Measurements from ENCODE around the gene CLN6. TPM values are rescaled to one million over a fixed set of nuclear protein-coding genes. Genes with fewer than 3 reads are reported as not detected.
"Not testable (repeated sequence)": the region's sequence is repeated elsewhere in the genome, so short reads cannot be mapped to it uniquely, and the experiment has no call there.

Gene CLN6
- total RNA-seq, 5 donors from 2014 or later (not counting 1 experiment from before 2014, with no cell fraction given), result 15.4 to 24.0 (median 17.9) TPM

DNA sequence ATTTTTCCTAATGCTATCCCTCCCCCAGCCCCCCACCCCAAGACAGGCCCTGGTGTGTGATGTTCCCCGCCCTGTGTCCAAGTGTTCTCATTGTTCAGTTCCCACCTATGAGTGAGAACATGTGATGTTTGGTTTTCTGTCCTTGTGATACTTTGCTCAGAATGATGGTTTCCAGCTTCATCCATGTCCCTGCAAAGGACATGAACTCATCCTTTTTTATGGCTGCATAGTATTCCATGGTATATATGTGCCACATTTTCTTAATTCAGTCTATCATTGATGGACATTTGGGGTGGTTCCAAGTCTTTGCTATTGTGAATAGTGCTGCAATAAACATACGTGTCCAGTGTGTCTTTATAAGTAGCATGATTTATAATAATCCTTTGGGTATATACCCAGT is 57.5 kb downstream of the CLN6 start:
- H3K27ac Mint-ChIP-seq; DNase-seq; H3K9me3 ChIP-seq; ATAC-seq (replicated peaks in 1 of 4); POLR2A ChIA-PET; H3K4me3 Mint-ChIP-seq; H3K9me3 Mint-ChIP-seq; H3K27me3 Mint-ChIP-seq; H3K4me3 ChIP-seq (ENCODE audit: control insufficient read depth in 1 of 2, extremely low read depth in 1 of 2, low read length in 1 of 2); H3K27me3 ChIP-seq (replicated peaks in 1 of 2; ENCODE audit: control insufficient read depth in 2 of 2, extremely low read depth in 1 of 2, insufficient read depth in 2 of 2, low read length in 1 of 2); H3K4me1 Mint-ChIP-seq; H3K4me1 ChIP-seq (ENCODE audit: control insufficient read depth in 1 of 2, extremely low read depth in 1 of 2, insufficient read depth in 2 of 2, low read length in 2 of 2); CTCF ChIA-PET; H3K27ac ChIP-seq (ENCODE audit: low read length): not testable (repeated sequence)
- 50% methylated on average over 1 of the region's 2 CpGs for WGBS (ENCODE audit: insufficient coverage)
- H3K36me3 ChIP-seq (ENCODE audit: control insufficient read depth in 2 of 2, extremely low read depth in 1 of 2, insufficient read depth in 1 of 2, low read length in 1 of 2), result peaks cover 0 to 37% of the 10 kb centered on the region in 2 donors
- H3K36me3 Mint-ChIP-seq, result peaks cover 39% of the 10 kb centered on the region

DNA sequence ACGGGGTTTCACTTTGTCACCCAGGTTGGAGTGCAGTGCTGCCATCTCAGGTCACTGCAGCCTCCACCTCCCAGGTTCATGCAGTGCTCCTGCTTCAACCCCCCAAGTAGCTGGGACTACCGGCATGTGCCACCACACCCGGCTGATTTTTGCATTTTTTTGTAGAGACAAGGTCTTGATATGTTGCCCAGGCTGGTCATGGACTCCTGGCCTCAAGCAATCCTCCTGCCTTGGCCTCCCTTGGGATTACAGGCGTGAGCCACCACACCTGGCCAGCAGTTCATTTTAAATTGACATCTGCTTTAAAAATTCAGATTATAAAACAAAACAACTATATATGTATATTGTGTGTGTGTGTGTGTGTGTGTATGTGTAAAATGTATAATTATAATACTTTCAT is 62.7 kb downstream of the CLN6 start:
- Histone ChIP-seq H3K36me3 (ENCODE audit: control insufficient read depth in 2 of 2, extremely low read depth in 1 of 2, insufficient read depth in 1 of 2, low read length in 1 of 2) (peaks cover 5 to 32% of the 10 kb centered on the region in 2 donors), H3K9me3 (no peaks in the 10 kb centered on the region), H3K27ac (ENCODE audit: low read length) (no peak overlapping the region), H3K27me3 (replicated peaks in 1 of 2; ENCODE audit: control insufficient read depth in 2 of 2, extremely low read depth in 1 of 2, insufficient read depth in 2 of 2, low read length in 1 of 2) (no peaks in the 10 kb centered on the region), H3K4me1 (ENCODE audit: control insufficient read depth in 1 of 2, extremely low read depth in 1 of 2, insufficient read depth in 2 of 2, low read length in 2 of 2) (no peaks in the 10 kb centered on the region), H3K4me3 (ENCODE audit: control insufficient read depth in 1 of 2, extremely low read depth in 1 of 2, low read length in 1 of 2) (no peak overlapping the region)
- Mint-ChIP-seq H3K9me3 (peaks cover 0 to 4% (median 3%) of the 10 kb centered on the region in 3 donors), H3K36me3 (peaks cover 30% of the 10 kb centered on the region), H3K4me3 (no peak overlapping the region), H3K27me3 (no peaks in the 10 kb centered on the region), H3K27ac (no peak overlapping the region), H3K4me1 (peaks cover 0 to 6% (median 4%) of the 10 kb centered on the region in 3 donors)
- ATAC-seq (replicated peaks in 1 of 4) (no peak), DNase-seq (no peak)
- 89% methylated on average over 3 of the region's 4 CpGs for WGBS (ENCODE audit: insufficient coverage)
- ChIA-PET POLR2A (no interaction called here), CTCF (no interaction called here)

GRCh38 chr15:68163191-68163590 is 66.3 kb downstream of the CLN6 start:
- Mint-ChIP-seq H3K36me3 (peaks cover 34% of the 10 kb centered on the region), H3K4me3 (no peak overlapping the region), H3K27ac (no peak overlapping the region), H3K4me1 (peaks cover 2 to 6% (median 4%) of the 10 kb centered on the region in 3 donors), H3K27me3 (no peaks in the 10 kb centered on the region), H3K9me3 (no peaks in the 10 kb centered on the region)
- H3K36me3 ChIP-seq (ENCODE audit: control insufficient read depth in 2 of 2, extremely low read depth in 1 of 2, insufficient read depth in 1 of 2, low read length in 1 of 2), result peaks cover 5 to 44% of the 10 kb centered on the region in 2 donors
- no peak for DNase-seq
- POLR2A ChIA-PET, result no interaction called here
- ATAC-seq (replicated peaks in 1 of 4), result no peak
- CTCF ChIA-PET, result interaction anchor here in 1 of 2 donors (0.5 kb wide), 1 partner anchor 32 kb away, joined by 4 read pairs; no protein-coding TSS in a partner anchor
- H3K27ac ChIP-seq (ENCODE audit: low read length), result no peak overlapping the region
- H3K4me1 ChIP-seq (ENCODE audit: control insufficient read depth in 1 of 2, extremely low read depth in 1 of 2, insufficient read depth in 2 of 2, low read length in 2 of 2), result no peaks in the 10 kb centered on the region
- H3K9me3 ChIP-seq, result no peaks in the 10 kb centered on the region
- H3K4me3 ChIP-seq (ENCODE audit: control insufficient read depth in 1 of 2, extremely low read depth in 1 of 2, low read length in 1 of 2), result no peak overlapping the region
- no peaks in the 10 kb centered on the region for H3K27me3 ChIP-seq (replicated peaks in 1 of 2; ENCODE audit: control insufficient read depth in 2 of 2, extremely low read depth in 1 of 2, insufficient read depth in 2 of 2, low read length in 1 of 2)

- H3K36me3 Mint-ChIP-seq, result peaks cover 40% of the 10 kb centered on the region
- 76% methylated on average over 3 of the region's 3 CpGs for WGBS (ENCODE audit: insufficient coverage)
- no peak overlapping the region for H3K27ac Mint-ChIP-seq
- ChIA-PET CTCF (interaction anchor here in 1 of 2 donors (0.6 kb wide), 1 partner anchor 918 kb away, joined by 3 read pairs; no protein-coding TSS in a partner anchor), POLR2A (no interaction called here)
- H3K27me3 Mint-ChIP-seq, result no peaks in the 10 kb centered on the region
- DNase-seq, result no peak
- H3K27ac ChIP-seq (ENCODE audit: low read length), result no peak overlapping the region
- H3K4me3 ChIP-seq (ENCODE audit: control insufficient read depth in 1 of 2, extremely low read depth in 1 of 2, low read length in 1 of 2), result no peak overlapping the region
- H3K4me1 Mint-ChIP-seq, result peaks cover 2 to 6% (median 2%) of the 10 kb centered on the region in 3 donors
- H3K4me3 Mint-ChIP-seq, result no peak overlapping the region
- H3K4me1 ChIP-seq (ENCODE audit: control insufficient read depth in 1 of 2, extremely low read depth in 1 of 2, insufficient read depth in 2 of 2, low read length in 2 of 2), result no peaks in the 10 kb centered on the region
- no peak for ATAC-seq (replicated peaks in 1 of 4)
- no peaks in the 10 kb centered on the region for H3K9me3 ChIP-seq
- H3K27me3 ChIP-seq (replicated peaks in 1 of 2; ENCODE audit: control insufficient read depth in 2 of 2, extremely low read depth in 1 of 2, insufficient read depth in 2 of 2, low read length in 1 of 2), result no peaks in the 10 kb centered on the region
- no peaks in the 10 kb centered on the region for H3K9me3 Mint-ChIP-seq
- peaks cover 5 to 79% of the 10 kb centered on the region in 2 donors for H3K36me3 ChIP-seq (ENCODE audit: control insufficient read depth in 2 of 2, extremely low read depth in 1 of 2, insufficient read depth in 1 of 2, low read length in 1 of 2)
Measured at GRCh38 chr15:68158046-68158628, 71.4 kb downstream of the CLN6 start.

DNA sequence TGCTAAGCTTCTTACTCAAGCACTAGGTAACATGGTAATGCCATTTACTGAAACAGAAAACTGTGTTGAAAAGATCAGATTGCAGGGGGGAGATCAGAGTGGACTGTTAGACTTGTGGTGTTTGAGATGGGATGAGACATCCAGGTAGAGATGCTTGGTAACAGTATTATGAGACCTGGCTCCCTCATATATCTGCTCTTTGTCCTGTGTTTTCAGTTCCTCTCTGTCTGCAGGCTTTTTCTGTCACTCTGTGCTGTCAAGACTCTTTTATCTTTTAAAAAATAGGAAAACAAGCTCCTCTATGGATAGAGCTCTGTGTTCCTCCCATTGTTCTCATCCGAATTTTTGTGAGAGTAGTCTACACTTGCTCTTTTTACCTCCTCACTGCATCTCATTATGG is 72.5 kb downstream of the CLN6 start:
- no peak overlapping the region for H3K27ac Mint-ChIP-seq
- H3K4me1 Mint-ChIP-seq, result peaks cover 5 to 9% (median 5%) of the 10 kb centered on the region in 3 donors
- Histone ChIP-seq H3K4me3 (ENCODE audit: control insufficient read depth in 1 of 2, extremely low read depth in 1 of 2, low read length in 1 of 2) (no peak overlapping the region), H3K9me3 (no peaks in the 10 kb centered on the region), H3K27ac (ENCODE audit: low read length) (no peak overlapping the region), H3K36me3 (ENCODE audit: control insufficient read depth in 2 of 2, extremely low read depth in 1 of 2, insufficient read depth in 1 of 2, low read length in 1 of 2) (peaks cover 0 to 70% of the 10 kb centered on the region in 2 donors), H3K27me3 (replicated peaks in 1 of 2; ENCODE audit: control insufficient read depth in 2 of 2, extremely low read depth in 1 of 2, insufficient read depth in 2 of 2, low read length in 1 of 2) (no peaks in the 10 kb centered on the region), H3K4me1 (ENCODE audit: control insufficient read depth in 1 of 2, extremely low read depth in 1 of 2, insufficient read depth in 2 of 2, low read length in 2 of 2) (no peaks in the 10 kb centered on the region)
- POLR2A ChIA-PET, result no interaction called here
- no CpG with 5 or more reads among the region's 1 CpG for WGBS (ENCODE audit: insufficient coverage)
- no peaks in the 10 kb centered on the region for H3K9me3 Mint-ChIP-seq
- H3K27me3 Mint-ChIP-seq, result no peaks in the 10 kb centered on the region
- CTCF ChIA-PET, result interaction anchor here in 1 of 2 donors (1.0 kb wide), 1 partner anchor 18 kb away, joined by 3 read pairs; no protein-coding TSS in a partner anchor
- no peak overlapping the region for H3K4me3 Mint-ChIP-seq
- ATAC-seq (replicated peaks in 1 of 4) (no peak), DNase-seq (no peak)
- peaks cover 41% of the 10 kb centered on the region for H3K36me3 Mint-ChIP-seq

Other genes starting within 250 kb of the CLN6 start
- gene PIAS1, start 175.4 kb downstream of the CLN6 start, total RNA-seq, result 10 to 100 TPM; 63.7 to 96.5 (median 70.3) TPM
- 1 to 10 TPM; 2.4 to 5.4 (median 3.3) TPM for gene CALML4, start 24.4 kb downstream of the CLN6 start, total RNA-seq
- 10 to 100 TPM; 36.9 to 75.8 (median 55.3) TPM for gene FEM1B, start 48.0 kb upstream of the CLN6 start, total RNA-seq
- under 1 TPM in 3 of 5 donors, not detected in 2; 0.07 to 0.95 (median 0.18) TPM for gene ITGA11, start 202.4 kb upstream of the CLN6 start, total RNA-seq